ENCODE measurements around the gene GPC5.

Gene GPC5

DNA sequence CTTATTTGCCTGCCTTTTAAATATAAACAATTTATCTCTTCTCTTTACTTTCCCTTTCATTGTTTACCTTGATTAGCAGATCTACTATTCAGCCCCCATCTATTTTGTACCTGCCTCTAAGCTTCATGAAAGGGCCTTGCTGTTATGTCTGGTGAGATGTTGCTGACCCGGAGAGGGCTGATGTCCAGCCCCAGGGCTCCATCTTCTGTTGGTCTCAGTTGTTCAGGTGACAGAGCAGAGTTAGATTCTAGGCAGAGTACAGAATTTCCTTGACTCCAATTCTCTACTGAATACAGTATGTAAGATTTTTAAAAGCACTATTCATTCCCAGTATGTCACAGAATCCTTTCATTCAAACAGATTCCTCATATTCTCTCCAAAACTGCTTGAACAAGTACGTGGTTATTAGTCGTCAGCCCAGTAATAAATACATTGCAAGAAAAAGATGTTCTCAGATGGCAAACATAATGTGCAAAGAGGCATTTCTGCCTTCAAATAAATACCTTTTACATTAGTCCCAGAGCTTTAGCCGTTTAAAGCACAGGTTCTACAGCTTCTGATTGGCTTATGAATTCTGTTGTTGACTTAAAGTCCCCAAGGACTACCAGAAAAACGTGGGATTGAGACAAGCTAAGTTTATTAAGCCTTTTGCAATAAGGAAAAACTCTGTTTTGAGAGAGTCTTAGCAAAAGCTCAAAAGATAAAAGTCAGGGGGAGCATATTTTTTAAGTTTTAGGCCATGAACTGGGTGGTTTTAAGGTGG, 159.1 kb downstream of the GPC5 start:
- no peak for TF ChIP-seq POLR2AphosphoS5 (IDR thresholded peaks at IDR 0.05; ENCODE audit: low read depth, low read length)
- TF ChIP-seq FOXP2 (optimal IDR thresholded peaks at IDR 0.05; ENCODE audit: borderline replicate concordance, extremely low read depth, extremely low read length, insufficient read depth), result no peak
- TF ChIP-seq, protein P1, sequence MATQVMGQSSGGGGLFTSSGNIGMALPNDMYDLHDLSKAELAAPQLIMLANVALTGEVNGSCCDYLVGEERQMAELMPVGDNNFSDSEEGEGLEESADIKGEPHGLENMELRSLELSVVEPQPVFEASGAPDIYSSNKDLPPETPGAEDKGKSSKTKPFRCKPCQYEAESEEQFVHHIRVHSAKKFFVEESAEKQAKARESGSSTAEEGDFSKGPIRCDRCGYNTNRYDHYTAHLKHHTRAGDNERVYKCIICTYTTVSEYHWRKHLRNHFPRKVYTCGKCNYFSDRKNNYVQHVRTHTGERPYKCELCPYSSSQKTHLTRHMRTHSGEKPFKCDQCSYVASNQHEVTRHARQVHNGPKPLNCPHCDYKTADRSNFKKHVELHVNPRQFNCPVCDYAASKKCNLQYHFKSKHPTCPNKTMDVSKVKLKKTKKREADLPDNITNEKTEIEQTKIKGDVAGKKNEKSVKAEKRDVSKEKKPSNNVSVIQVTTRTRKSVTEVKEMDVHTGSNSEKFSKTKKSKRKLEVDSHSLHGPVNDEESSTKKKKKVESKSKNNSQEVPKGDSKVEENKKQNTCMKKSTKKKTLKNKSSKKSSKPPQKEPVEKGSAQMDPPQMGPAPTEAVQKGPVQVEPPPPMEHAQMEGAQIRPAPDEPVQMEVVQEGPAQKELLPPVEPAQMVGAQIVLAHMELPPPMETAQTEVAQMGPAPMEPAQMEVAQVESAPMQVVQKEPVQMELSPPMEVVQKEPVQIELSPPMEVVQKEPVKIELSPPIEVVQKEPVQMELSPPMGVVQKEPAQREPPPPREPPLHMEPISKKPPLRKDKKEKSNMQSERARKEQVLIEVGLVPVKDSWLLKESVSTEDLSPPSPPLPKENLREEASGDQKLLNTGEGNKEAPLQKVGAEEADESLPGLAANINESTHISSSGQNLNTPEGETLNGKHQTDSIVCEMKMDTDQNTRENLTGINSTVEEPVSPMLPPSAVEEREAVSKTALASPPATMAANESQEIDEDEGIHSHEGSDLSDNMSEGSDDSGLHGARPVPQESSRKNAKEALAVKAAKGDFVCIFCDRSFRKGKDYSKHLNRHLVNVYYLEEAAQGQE (IDR thresholded peaks at IDR 0.05; ENCODE audit: insufficient read depth in 1 of 2, low read depth in 2 of 2, low read length in 2 of 2), result no peak
- no peak for TF ChIP-seq TAF1 (IDR thresholded peaks at IDR 0.05; ENCODE audit: borderline replicate concordance, insufficient read depth, low read length)
- no peak for TF ChIP-seq SIN3A (IDR thresholded peaks at IDR 0.05; ENCODE audit: borderline replicate concordance, insufficient read depth, low read length)

DNA sequence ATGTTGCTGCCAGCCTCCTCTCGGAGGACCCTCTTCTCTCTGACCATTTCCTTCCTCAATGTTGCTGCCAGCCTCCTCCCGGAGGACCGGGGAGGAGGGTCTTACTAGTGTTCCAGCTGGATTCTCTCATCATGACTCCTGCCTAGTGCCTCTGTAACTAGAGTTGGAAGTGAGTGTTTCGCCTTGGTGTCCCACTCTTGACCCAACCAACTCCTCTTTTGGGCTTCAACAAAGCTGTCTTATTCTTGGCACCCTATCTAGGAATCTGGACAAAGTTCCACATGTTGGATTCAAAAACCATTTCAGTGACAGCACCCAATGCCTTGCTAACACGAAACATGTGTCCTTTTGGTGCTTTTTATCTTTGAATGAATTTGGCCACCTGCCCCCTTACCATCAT, 165.4 kb downstream of the GPC5 start:
- no peak for TF ChIP-seq POLR2AphosphoS5 (IDR thresholded peaks at IDR 0.05; ENCODE audit: low read depth, low read length)
- TF ChIP-seq, protein P1 (IDR thresholded peaks at IDR 0.05; ENCODE audit: insufficient read depth in 1 of 2, low read depth in 2 of 2, low read length in 2 of 2), result no peak

DNA sequence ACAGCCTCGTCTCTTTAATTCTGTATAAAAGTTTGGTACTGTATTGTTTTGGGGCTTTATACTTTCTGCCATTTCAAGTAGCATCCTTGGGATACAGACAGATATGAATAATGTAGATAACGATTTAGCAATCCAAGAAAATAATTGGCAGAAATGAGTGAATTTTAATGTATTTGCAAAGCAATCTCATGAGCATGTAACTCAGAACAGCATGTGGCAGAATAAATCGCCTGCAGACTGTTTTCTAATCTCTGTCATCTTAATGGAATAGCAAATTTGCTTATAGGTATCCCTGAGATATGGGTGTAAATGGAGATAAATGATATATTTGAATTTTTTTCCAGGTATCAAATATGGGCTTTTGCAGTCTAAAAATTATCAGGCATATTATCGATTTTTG, 166.0 kb downstream of the GPC5 start:
- TF ChIP-seq SIN3A (IDR thresholded peaks at IDR 0.05; ENCODE audit: borderline replicate concordance, insufficient read depth, low read length) (no peak), FOXP2 (optimal IDR thresholded peaks at IDR 0.05; ENCODE audit: borderline replicate concordance, extremely low read depth, extremely low read length, insufficient read depth) (no peak), TAF1 (IDR thresholded peaks at IDR 0.05; ENCODE audit: borderline replicate concordance, insufficient read depth, low read length) (no peak), POLR2AphosphoS5 (IDR thresholded peaks at IDR 0.05; ENCODE audit: low read depth, low read length) (no peak)
- TF ChIP-seq, protein P1 (IDR thresholded peaks at IDR 0.05; ENCODE audit: insufficient read depth in 1 of 2, low read depth in 2 of 2, low read length in 2 of 2), result no peak

DNA sequence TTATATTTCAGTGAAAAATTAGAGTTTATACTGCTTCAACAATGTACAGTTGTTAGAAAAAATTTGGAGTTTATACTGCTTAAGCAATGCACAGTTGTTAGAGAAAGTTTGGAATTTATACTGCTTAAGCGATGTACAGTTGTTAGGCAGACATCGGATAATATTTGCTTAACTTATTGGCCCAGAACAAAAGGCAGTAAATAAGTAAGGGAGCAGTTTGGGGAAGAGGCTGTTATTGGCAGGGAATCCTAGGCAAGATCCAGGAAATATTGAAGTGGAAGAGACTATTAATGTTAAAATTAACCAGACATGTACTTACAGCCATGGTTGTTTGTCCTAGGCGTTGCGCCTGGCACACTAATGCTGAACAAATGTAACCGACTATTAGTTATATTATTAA, 166.9 kb downstream of the GPC5 start:
- TF ChIP-seq, protein P1 (IDR thresholded peaks at IDR 0.05; ENCODE audit: insufficient read depth in 1 of 2, low read depth in 2 of 2, low read length in 2 of 2), result no peak
- TF ChIP-seq SIN3A (IDR thresholded peaks at IDR 0.05; ENCODE audit: borderline replicate concordance, insufficient read depth, low read length) (no peak), POLR2AphosphoS5 (IDR thresholded peaks at IDR 0.05; ENCODE audit: low read depth, low read length) (no peak), TAF1 (IDR thresholded peaks at IDR 0.05; ENCODE audit: borderline replicate concordance, insufficient read depth, low read length) (no peak), FOXP2 (optimal IDR thresholded peaks at IDR 0.05; ENCODE audit: borderline replicate concordance, extremely low read depth, extremely low read length, insufficient read depth) (no peak)

Measured in PFSK-1 (cell line).